Muscle layer of colon (tissue), 2 donors: ENCODE measurements around the gene MYOG.

Source experiments
- H3K27ac ChIP-seq: one replicate; pipeline ENCODE4 v1.7.0; 2013; ENCODE audit warnings: low read depth, mild to moderate bottlenecking, low read length, moderate library complexity
- H3K27me3 ChIP-seq, 2 donors: one replicate each; pipeline ENCODE4 v1.7.0; 2013; ENCODE audit warnings: low read length in 2 of 2, mild to moderate bottlenecking in 2 of 2; ENCODE audit not compliant: insufficient read depth in 2 of 2, control insufficient read depth in 1 of 2
- H3K36me3 ChIP-seq: one replicate; pipeline ENCODE4 v1.7.0; 2013; ENCODE audit warnings: mild to moderate bottlenecking, low read length; ENCODE audit not compliant: insufficient read depth
- H3K4me1 ChIP-seq: one replicate; pipeline ENCODE4 v1.7.0; 2013; ENCODE audit warnings: mild to moderate bottlenecking, low read length; ENCODE audit not compliant: insufficient read depth
- H3K4me3 ChIP-seq, 2 donors: one replicate each; pipeline ENCODE4 v1.7.0; 2013; ENCODE audit warnings: low read length in 2 of 2, low read depth in 1 of 2, mild to moderate bottlenecking in 1 of 2, moderate library complexity in 1 of 2
- H3K9ac ChIP-seq: one replicate; pipeline ENCODE4 v1.7.0; 2013; ENCODE audit warnings: low read length
- H3K9me3 ChIP-seq: one replicate; pipeline ENCODE4 v1.7.0; 2013; ENCODE audit warnings: mild to moderate bottlenecking, low read length
- donor health status: abdominal sarcoma.
- donor health status: Adenocarcinoma of cecum.

MYOG gene

GRCh38 chr1:203096566-203096965 lies 10.8 kb upstream of the MYOG start:
- H3K4me1 ChIP-seq: no peaks in the 10 kb centered on the region
- H3K27ac ChIP-seq: no peak overlapping the region

GRCh38 chr1:203095061-203095690 lies 9.4 kb upstream of the MYOG start:
- Histone ChIP-seq H3K27me3 (no peaks in the 10 kb centered on the region), H3K27ac (no peak overlapping the region), H3K9me3 (peaks cover 8% of the 10 kb centered on the region), H3K9ac (no peak overlapping the region), H3K4me3 (no peak overlapping the region), H3K4me1 (no peaks in the 10 kb centered on the region), H3K36me3 (no peaks in the 10 kb centered on the region)

More at GRCh38 chr1:203096566-203096965, 10.8 kb upstream of the MYOG start:
- Histone ChIP-seq H3K9ac (no peak overlapping the region), H3K9me3 (peaks cover 8% of the 10 kb centered on the region), H3K27me3 (no peaks in the 10 kb centered on the region), H3K36me3 (no peaks in the 10 kb centered on the region), H3K4me3 (no peak overlapping the region)

GRCh38 chr1:203093754-203094410 lies 8.1 kb upstream of the MYOG start:
- H3K9me3 ChIP-seq: peaks cover 8% of the 10 kb centered on the region
- H3K4me1 ChIP-seq: no peaks in the 10 kb centered on the region
- no peaks in the 10 kb centered on the region for H3K36me3 ChIP-seq
- H3K4me3 ChIP-seq: no peak overlapping the region
- no peaks in the 10 kb centered on the region for H3K27me3 ChIP-seq
- no peak overlapping the region for H3K9ac ChIP-seq
- no peak overlapping the region for H3K27ac ChIP-seq

- peaks cover 8% of the 10 kb centered on the region for H3K9me3 ChIP-seq
- H3K27ac ChIP-seq: no peak overlapping the region
- H3K4me3 ChIP-seq: no peak overlapping the region
- no peaks in the 10 kb centered on the region for H3K27me3 ChIP-seq
- no peaks in the 10 kb centered on the region for H3K4me1 ChIP-seq
- H3K36me3 ChIP-seq: no peaks in the 10 kb centered on the region
- no peak overlapping the region for H3K9ac ChIP-seq
Observed at GRCh38 chr1:203091761-203092330, 6.0 kb upstream of the MYOG start.

- Histone ChIP-seq H3K27me3 (no peaks in the 10 kb centered on the region), H3K36me3 (no peaks in the 10 kb centered on the region), H3K4me1 (no peaks in the 10 kb centered on the region), H3K9ac (no peak overlapping the region), H3K4me3 (no peak overlapping the region), H3K27ac (no peak overlapping the region), H3K9me3 (peaks cover 8% of the 10 kb centered on the region)
Observed at GRCh38 chr1:203091199-203091477, 5.3 kb upstream of the MYOG start.

GRCh38 chr1:203090421-203091198 lies 4.8 kb upstream of the MYOG start:
- Histone ChIP-seq H3K27me3 (no peaks in the 10 kb centered on the region), H3K4me3 (no peak overlapping the region), H3K9me3 (peaks cover 8% of the 10 kb centered on the region), H3K9ac (no peak overlapping the region), H3K27ac (no peak overlapping the region), H3K4me1 (no peaks in the 10 kb centered on the region), H3K36me3 (no peaks in the 10 kb centered on the region)

GRCh38 chr1:203089651-203090045 lies 3.8 kb upstream of the MYOG start:
- Histone ChIP-seq H3K27ac (no peak overlapping the region), H3K9ac (no peak overlapping the region), H3K4me3 (no peak overlapping the region), H3K4me1 (no peaks in the 10 kb centered on the region), H3K36me3 (no peaks in the 10 kb centered on the region), H3K27me3 (no peaks in the 10 kb centered on the region), H3K9me3 (peaks cover 4% of the 10 kb centered on the region)

- H3K9me3 ChIP-seq: no peaks in the 10 kb centered on the region
- H3K4me3 ChIP-seq: no peak overlapping the region
- H3K27ac ChIP-seq: no peak overlapping the region
- H3K9ac ChIP-seq: no peak overlapping the region
- no peaks in the 10 kb centered on the region for H3K36me3 ChIP-seq
- no peaks in the 10 kb centered on the region for H3K27me3 ChIP-seq
- H3K4me1 ChIP-seq: no peaks in the 10 kb centered on the region
Observed at GRCh38 chr1:203089001-203089650, 3.3 kb upstream of the MYOG start.

- Histone ChIP-seq H3K9me3 (no peaks in the 10 kb centered on the region), H3K4me3 (no peak overlapping the region), H3K27me3 (no peaks in the 10 kb centered on the region), H3K27ac (no peak overlapping the region), H3K36me3 (no peaks in the 10 kb centered on the region), H3K9ac (no peak overlapping the region), H3K4me1 (no peaks in the 10 kb centered on the region)
Observed at GRCh38 chr1:203088441-203088840, 2.6 kb upstream of the MYOG start.

- Histone ChIP-seq H3K27me3 (no peaks in the 10 kb centered on the region), H3K4me3 (no peak overlapping the region), H3K36me3 (no peaks in the 10 kb centered on the region), H3K9me3 (no peaks in the 10 kb centered on the region), H3K9ac (no peak overlapping the region), H3K4me1 (no peaks in the 10 kb centered on the region), H3K27ac (no peak overlapping the region)
Observed at GRCh38 chr1:203086992-203087763, 1.4 kb upstream of the MYOG start.
